GM23248 (cell line): ENCODE results near the gene ULK3.

Experiments used
- EZH2 ChIP-seq: fragments of 200-600 bp; sonication (generic); IDR thresholded peaks from 2 replicates; pipeline ENCODE4 v1.6.1; 2018; ENCODE audit warnings: antibody characterized with exemption, mild to moderate bottlenecking; ENCODE audit not compliant: insufficient read depth, poor library complexity, severe bottlenecking
- EZH2phosphoT487 ChIP-seq: fragments of 200-600 bp; sonication (generic); IDR thresholded peaks from 2 replicates; pipeline ENCODE4 v1.6.1; 2018; ENCODE audit warnings: antibody characterized with exemption, moderate library complexity, mild to moderate bottlenecking, low read depth; ENCODE audit not compliant: insufficient read depth

DNA sequence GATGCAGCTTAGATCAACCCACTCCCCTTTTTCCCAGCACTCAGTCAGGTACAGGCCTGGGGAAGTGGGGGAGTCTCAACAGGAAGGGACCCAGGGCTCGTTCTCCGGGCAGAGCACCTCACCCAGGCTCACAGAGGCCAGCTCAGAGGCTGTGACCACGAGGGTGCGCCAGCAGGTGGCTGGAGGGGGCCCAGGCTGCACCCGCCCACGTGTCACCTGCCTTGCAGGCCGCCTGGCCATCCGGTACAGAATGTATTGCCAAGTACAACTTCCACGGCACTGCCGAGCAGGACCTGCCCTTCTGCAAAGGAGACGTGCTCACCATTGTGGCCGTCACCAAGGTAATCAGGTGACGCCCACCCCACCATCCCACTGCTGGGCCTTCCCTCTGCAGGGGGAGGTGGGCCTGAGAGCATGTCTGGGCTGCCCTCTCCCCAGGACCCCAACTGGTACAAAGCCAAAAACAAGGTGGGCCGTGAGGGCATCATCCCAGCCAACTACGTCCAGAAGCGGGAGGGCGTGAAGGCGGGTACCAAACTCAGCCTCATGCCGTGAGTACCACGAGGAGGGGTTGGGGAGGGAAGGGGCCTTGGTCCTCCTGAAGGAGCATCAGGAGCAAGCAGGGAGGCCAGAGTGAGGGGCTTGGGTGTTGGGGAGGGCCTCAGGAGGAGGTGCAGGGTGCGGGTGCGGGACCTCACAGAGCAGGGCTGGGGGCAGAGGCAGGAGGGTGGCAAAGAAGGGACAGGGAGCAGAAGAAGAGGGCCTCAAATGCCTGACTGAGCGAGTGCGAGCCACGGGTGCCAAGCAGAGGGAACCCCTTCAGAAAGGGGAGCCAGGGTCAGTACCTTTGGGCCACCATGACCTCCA, 44.3 kb downstream of the ULK3 start:
- no peak for TF ChIP-seq EZH2phosphoT487
- no peak for TF ChIP-seq EZH2
